ENCODE results near the gene GRIK5. TPM values are rescaled to one million over a fixed set of nuclear protein-coding genes. Genes with fewer than 3 reads are reported as not detected.

Gene GRIK5
- total and polyA plus RNA-seq, 2 experiments from 2014 or later: 0.50 to 0.60 TPM

- Histone ChIP-seq H3K27me3 (no peaks in the 10 kb centered on the region), H3K4me1 (ENCODE audit: insufficient read depth) (no peaks in the 10 kb centered on the region), H3K36me3 (replicated peaks; ENCODE audit: insufficient read depth, low read depth) (no peaks in the 10 kb centered on the region), H3K4me2 (no peak overlapping the region), H3K4me3 (no peak overlapping the region), H2AFZ (no peak overlapping the region), H3K27ac (no peak overlapping the region), H3K9me2 (replicated peaks; ENCODE audit: insufficient read depth) (no peaks in the 10 kb centered on the region), H4K20me1 (ENCODE audit: insufficient read depth, poor library complexity, severe bottlenecking) (no peaks in the 10 kb centered on the region), H3K9me3 (ENCODE audit: low read depth) (no peaks in the 10 kb centered on the region), H3K79me2 (no peaks in the 10 kb centered on the region)
- no peak for TF ChIP-seq EZH2 (IDR thresholded peaks at IDR 0.05; ENCODE audit: borderline replicate concordance)
- TF ChIP-seq EZH2phosphoT487 (IDR thresholded peaks at IDR 0.05; ENCODE audit: low read depth, severe bottlenecking, unreplicated experiment): no peak
- TF ChIP-seq, protein P1, sequence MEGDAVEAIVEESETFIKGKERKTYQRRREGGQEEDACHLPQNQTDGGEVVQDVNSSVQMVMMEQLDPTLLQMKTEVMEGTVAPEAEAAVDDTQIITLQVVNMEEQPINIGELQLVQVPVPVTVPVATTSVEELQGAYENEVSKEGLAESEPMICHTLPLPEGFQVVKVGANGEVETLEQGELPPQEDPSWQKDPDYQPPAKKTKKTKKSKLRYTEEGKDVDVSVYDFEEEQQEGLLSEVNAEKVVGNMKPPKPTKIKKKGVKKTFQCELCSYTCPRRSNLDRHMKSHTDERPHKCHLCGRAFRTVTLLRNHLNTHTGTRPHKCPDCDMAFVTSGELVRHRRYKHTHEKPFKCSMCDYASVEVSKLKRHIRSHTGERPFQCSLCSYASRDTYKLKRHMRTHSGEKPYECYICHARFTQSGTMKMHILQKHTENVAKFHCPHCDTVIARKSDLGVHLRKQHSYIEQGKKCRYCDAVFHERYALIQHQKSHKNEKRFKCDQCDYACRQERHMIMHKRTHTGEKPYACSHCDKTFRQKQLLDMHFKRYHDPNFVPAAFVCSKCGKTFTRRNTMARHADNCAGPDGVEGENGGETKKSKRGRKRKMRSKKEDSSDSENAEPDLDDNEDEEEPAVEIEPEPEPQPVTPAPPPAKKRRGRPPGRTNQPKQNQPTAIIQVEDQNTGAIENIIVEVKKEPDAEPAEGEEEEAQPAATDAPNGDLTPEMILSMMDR (IDR thresholded peaks at IDR 0.05; ENCODE audit: poor library complexity): no peak
- 91% methylated on average over 14 of the region's 14 CpGs for WGBS (ENCODE audit: low lambda C conversion rate, missing lambda C conversion rate)
- peak; percentile 40 for DNase-seq (ENCODE audit: low spot score)
These were observed 18.6 kb downstream of the GRIK5 start for GRCh38 chr19:42051166-42052115.

DNA sequence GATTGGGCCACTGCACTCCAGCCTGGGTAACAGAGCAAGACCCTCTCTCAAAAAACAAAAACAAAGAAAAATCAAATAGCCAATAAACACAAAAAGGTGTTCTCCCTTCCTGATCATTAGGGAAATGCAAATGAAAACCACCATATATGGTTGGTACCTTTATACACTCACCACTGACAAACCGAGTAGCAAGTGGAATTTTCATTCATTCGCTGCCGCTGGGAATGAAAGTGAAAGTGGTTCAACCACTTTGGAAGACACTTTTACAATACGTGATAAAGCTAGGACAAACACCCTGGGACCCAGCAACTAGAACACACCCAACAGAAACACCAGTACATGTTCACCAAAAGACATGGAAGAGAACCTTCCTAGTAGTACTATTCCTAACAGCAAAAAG is 21.0 kb downstream of the GRIK5 start:
- no peaks in the 10 kb centered on the region for H3K9me2 ChIP-seq (replicated peaks; ENCODE audit: insufficient read depth)
- DNase-seq (ENCODE audit: low spot score): no peak
- no peaks in the 10 kb centered on the region for H4K20me1 ChIP-seq (ENCODE audit: insufficient read depth, poor library complexity, severe bottlenecking)
- H3K79me2 ChIP-seq: no peaks in the 10 kb centered on the region
- no peaks in the 10 kb centered on the region for H3K4me1 ChIP-seq (ENCODE audit: insufficient read depth)
- H3K9me3 ChIP-seq (ENCODE audit: low read depth): no peaks in the 10 kb centered on the region
- WGBS (ENCODE audit: low lambda C conversion rate, missing lambda C conversion rate): 56% methylated on average over 4 of the region's 4 CpGs
- no peak overlapping the region for H3K4me3 ChIP-seq
- H3K4me2 ChIP-seq: no peak overlapping the region
- no peak overlapping the region for H3K27ac ChIP-seq
- H3K36me3 ChIP-seq (replicated peaks; ENCODE audit: insufficient read depth, low read depth): no peaks in the 10 kb centered on the region
- H2AFZ ChIP-seq: no peak overlapping the region
- TF ChIP-seq EZH2phosphoT487 (IDR thresholded peaks at IDR 0.05; ENCODE audit: low read depth, severe bottlenecking, unreplicated experiment) (no peak), EZH2 (IDR thresholded peaks at IDR 0.05; ENCODE audit: borderline replicate concordance) (no peak)
- TF ChIP-seq, protein P1 (IDR thresholded peaks at IDR 0.05; ENCODE audit: poor library complexity): no peak
- no peaks in the 10 kb centered on the region for H3K27me3 ChIP-seq

DNA sequence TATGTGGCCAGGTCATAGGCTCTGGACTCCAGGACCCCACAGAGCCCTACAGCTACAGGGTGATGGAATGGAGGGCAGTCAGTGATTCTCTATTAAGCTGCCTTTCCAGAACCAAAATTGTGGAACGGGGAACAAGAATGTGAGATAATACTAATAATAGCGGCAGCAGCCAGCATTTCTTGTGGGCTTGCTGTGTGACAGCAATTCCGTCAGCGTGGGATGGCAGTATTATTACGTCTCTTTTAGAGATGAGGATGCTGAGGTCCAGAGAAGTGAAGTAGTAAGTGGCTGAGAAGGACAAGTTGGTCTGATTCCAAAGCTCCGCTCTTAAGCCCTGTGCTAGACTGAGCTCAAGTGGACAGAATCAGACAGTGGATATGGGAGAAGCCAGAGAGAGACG is 24.4 kb downstream of the GRIK5 start:
- no peaks in the 10 kb centered on the region for H3K79me2 ChIP-seq
- no peaks in the 10 kb centered on the region for H3K4me1 ChIP-seq (ENCODE audit: insufficient read depth)
- no peaks in the 10 kb centered on the region for H3K9me2 ChIP-seq (replicated peaks; ENCODE audit: insufficient read depth)
- no peaks in the 10 kb centered on the region for H3K27me3 ChIP-seq
- 84% methylated on average over 7 of the region's 7 CpGs for WGBS (ENCODE audit: low lambda C conversion rate, missing lambda C conversion rate)
- no peak overlapping the region for H3K4me2 ChIP-seq
- no peak overlapping the region for H3K27ac ChIP-seq
- no peak overlapping the region for H3K4me3 ChIP-seq
- H3K36me3 ChIP-seq (replicated peaks; ENCODE audit: insufficient read depth, low read depth): no peaks in the 10 kb centered on the region
- H3K9me3 ChIP-seq (ENCODE audit: low read depth): no peaks in the 10 kb centered on the region
- H4K20me1 ChIP-seq (ENCODE audit: insufficient read depth, poor library complexity, severe bottlenecking): no peaks in the 10 kb centered on the region
- no peak for DNase-seq (ENCODE audit: low spot score)
- TF ChIP-seq EZH2phosphoT487 (IDR thresholded peaks at IDR 0.05; ENCODE audit: low read depth, severe bottlenecking, unreplicated experiment) (no peak), EZH2 (IDR thresholded peaks at IDR 0.05; ENCODE audit: borderline replicate concordance) (no peak)
- TF ChIP-seq, protein P1 (IDR thresholded peaks at IDR 0.05; ENCODE audit: poor library complexity): no peak
- H2AFZ ChIP-seq: no peak overlapping the region
